Measurements from ENCODE around the gene DRAM1. TPM values are rescaled to one million over a fixed set of nuclear protein-coding genes. Genes with fewer than 3 reads are reported as not detected.

Gene DRAM1
- total RNA-seq, 1 experiment from 2014 or later, result 12.4 TPM

GRCh38 chr12:101929365-101930041, 52.1 kb downstream of the DRAM1 start:
- no peak overlapping the region for H3K27ac ChIP-seq
- no peak for DNase-seq (ENCODE audit: low read depth in 1 of 2, low spot score in 2 of 2)
- no peaks in the 10 kb centered on the region for H3K4me1 ChIP-seq (replicated peaks)
- H3K4me3 ChIP-seq, result no peak overlapping the region
- H3K9me3 ChIP-seq (replicated peaks), result no peaks in the 10 kb centered on the region
- H3K36me3 ChIP-seq, result no peaks in the 10 kb centered on the region
- no peaks in the 10 kb centered on the region; the same call in 1 of the 2 replicates for H3K27me3 ChIP-seq (replicated peaks)

GRCh38 chr12:101931498-101932326, 54.3 kb downstream of the DRAM1 start:
- no peaks in the 10 kb centered on the region for H3K36me3 ChIP-seq
- H3K9me3 ChIP-seq (replicated peaks), result no peaks in the 10 kb centered on the region
- no peaks in the 10 kb centered on the region for H3K4me1 ChIP-seq (replicated peaks)
- DNase-seq (ENCODE audit: low read depth in 1 of 2, low spot score in 2 of 2), result no peak
- no peaks in the 10 kb centered on the region; the same call in 1 of the 2 replicates for H3K27me3 ChIP-seq (replicated peaks)
- no peak overlapping the region for H3K4me3 ChIP-seq
- no peak overlapping the region for H3K27ac ChIP-seq

DNA sequence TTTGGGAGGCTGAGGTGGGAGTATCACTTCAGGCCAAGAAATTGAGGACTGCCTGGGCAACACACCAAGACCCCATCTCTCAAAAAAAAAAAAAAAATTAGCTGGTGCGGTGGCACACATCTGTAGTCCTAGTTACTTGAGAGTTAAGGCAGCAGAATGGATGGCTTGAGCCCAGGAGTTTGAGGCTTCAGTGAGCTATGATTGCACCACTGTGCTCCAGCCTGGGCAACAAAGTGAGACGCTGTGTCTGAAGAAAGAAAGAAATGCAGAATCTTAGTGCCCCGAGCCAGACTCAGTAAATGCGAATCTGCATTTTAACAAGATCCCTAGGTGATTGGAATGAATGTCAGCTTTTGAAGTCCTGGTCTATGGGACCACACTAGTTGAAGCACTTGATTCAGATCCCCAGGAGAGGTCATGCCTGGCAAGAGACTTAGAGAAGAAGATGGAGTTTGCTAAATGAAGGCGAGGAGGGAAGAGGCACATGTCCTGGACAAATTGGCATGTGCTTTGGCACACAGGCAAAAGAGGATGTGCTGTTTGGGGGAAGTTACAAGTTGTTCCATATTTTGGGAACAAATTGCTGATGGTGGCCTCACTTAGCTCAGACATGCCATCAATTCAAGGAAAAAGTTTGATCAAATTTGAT, 56.6 kb downstream of the DRAM1 start:
- H3K9me3 ChIP-seq (replicated peaks), result no peaks in the 10 kb centered on the region
- H3K4me1 ChIP-seq (replicated peaks), result no peaks in the 10 kb centered on the region
- no peak overlapping the region for H3K27ac ChIP-seq
- H3K36me3 ChIP-seq, result no peaks in the 10 kb centered on the region
- H3K27me3 ChIP-seq (replicated peaks), result no peaks in the 10 kb centered on the region; the same call in 1 of the 2 replicates
- no peak for DNase-seq (ENCODE audit: low read depth in 1 of 2, low spot score in 2 of 2)
- H3K4me3 ChIP-seq, result no peak overlapping the region

DNA sequence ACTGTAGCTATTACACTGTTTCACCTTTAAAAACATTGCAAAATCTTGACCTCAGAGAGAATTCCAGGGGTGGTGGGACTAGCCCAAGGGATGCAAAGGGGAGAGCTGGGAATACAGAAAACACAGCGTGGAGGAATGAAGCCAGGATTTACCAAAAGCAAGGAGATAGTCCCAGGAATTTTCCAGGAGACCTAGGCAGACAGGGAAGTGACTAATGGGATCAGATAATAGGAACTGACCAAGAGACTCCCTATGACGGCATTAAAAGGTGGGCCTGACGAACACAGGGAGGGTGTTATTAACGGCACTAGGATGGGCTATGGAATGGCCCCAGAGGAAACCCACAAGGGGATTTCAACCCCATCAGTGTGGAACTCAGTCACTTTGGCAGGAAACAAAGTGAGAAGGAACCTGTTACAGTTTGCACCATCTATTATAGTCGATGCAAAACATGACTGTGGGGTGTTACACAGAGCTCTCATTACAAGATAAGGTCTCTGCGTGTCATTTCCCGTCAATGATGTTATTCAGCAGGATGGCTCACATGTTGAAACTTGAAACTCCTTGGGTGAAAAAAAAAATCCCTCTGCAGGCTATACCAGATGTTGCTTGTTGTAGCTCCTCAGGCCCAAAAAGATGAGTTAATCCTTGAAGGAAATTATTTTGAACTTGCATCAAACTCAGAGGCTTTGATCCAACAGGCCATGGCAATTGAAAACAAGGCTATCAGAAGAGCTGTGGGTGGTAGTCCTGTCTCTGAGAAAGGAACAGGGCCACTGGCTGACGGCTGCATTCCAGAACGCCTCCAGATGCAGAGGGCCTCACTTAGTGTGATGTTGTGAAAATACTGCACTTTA, 58.7 kb downstream of the DRAM1 start:
- DNase-seq (ENCODE audit: low read depth in 1 of 2, low spot score in 2 of 2), result peak in 1 of 2 experiments; percentile 12
- H3K4me3 ChIP-seq, result no peak overlapping the region
- no peak overlapping the region for H3K27ac ChIP-seq
- no peaks in the 10 kb centered on the region for H3K9me3 ChIP-seq (replicated peaks)
- no peaks in the 10 kb centered on the region; the same call in 1 of the 2 replicates for H3K27me3 ChIP-seq (replicated peaks)
- H3K4me1 ChIP-seq (replicated peaks), result no peaks in the 10 kb centered on the region
- H3K36me3 ChIP-seq, result no peaks in the 10 kb centered on the region

DNA sequence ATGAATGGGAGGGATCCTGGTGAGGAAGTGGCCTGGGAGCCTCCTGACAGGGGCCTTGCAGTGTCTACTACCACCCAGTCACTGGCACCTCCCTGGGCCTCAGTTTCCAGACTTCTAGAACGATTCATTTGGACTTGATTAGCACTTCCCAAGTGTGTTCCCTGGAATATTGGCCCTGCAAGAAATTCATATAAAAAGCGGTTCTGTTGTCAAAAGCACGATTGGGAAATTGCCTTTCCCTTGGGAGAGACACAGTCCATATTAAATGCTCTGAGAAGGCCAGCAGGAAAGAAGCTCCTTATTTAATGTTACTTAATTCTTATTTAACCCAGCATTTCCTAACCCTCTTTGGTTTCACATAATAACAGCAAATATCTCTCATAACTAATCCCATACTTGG, 61.9 kb downstream of the DRAM1 start:
- H3K4me1 ChIP-seq (replicated peaks), result no peaks in the 10 kb centered on the region
- no peaks in the 10 kb centered on the region; the same call in none of the 2 replicates for H3K27me3 ChIP-seq (replicated peaks)

GRCh38 chr12:101939856-101940265, 62.5 kb downstream of the DRAM1 start:
- H3K27ac ChIP-seq, result no peak overlapping the region
- no peaks in the 10 kb centered on the region for H3K4me1 ChIP-seq (replicated peaks)
- H3K36me3 ChIP-seq, result no peaks in the 10 kb centered on the region
- DNase-seq (ENCODE audit: low read depth in 1 of 2, low spot score in 2 of 2), result peak; percentile 42 to 52
- no peaks in the 10 kb centered on the region; the same call in 1 of the 2 replicates for H3K27me3 ChIP-seq (replicated peaks)
- no peaks in the 10 kb centered on the region for H3K9me3 ChIP-seq (replicated peaks)
- H3K4me3 ChIP-seq, result no peak overlapping the region

More for the DNA sequence above, 61.9 kb downstream of the DRAM1 start:
- H3K27ac ChIP-seq, result no peak overlapping the region
- DNase-seq (ENCODE audit: low read depth in 1 of 2, low spot score in 2 of 2), result no peak
- no peak overlapping the region for H3K4me3 ChIP-seq
- no peaks in the 10 kb centered on the region for H3K36me3 ChIP-seq
- no peaks in the 10 kb centered on the region for H3K9me3 ChIP-seq (replicated peaks)

DNA sequence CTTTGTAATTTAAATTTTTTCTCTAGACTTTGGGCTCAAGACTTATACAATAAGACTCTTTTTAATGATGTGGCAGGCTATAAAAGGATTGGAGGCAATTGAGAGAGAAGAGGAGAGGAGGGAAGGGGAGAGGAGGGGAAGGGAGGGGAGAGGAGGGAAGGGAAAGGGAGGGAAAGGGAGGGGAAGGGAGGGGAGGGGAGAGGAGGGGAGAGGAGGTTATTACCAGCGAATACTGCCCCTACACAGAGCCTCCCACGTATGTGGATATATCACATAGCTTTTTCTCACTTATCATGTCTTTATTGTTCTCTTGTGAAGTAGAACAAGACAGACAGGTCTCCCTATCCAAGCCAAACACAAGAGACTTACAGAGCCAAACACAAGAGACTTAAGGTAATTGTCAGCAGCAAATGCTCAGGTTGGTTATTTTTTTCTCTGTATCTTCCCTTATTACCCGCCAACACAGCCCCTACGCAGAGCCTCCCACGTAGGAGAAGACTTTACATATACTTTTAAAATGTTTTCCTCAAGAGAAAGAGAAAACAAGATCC, 63.1 kb downstream of the DRAM1 start:
- Histone ChIP-seq H3K9me3 (replicated peaks) (no peaks in the 10 kb centered on the region), H3K36me3 (no peaks in the 10 kb centered on the region), H3K4me3 (no peak overlapping the region), H3K4me1 (replicated peaks) (peaks cover 1% of the 10 kb centered on the region; the same call in 1 of the 2 replicates), H3K27me3 (replicated peaks) (no peaks in the 10 kb centered on the region; the same call in 1 of the 2 replicates), H3K27ac (no peak overlapping the region)
- DNase-seq (ENCODE audit: low read depth in 1 of 2, low spot score in 2 of 2), result no peak

DNA sequence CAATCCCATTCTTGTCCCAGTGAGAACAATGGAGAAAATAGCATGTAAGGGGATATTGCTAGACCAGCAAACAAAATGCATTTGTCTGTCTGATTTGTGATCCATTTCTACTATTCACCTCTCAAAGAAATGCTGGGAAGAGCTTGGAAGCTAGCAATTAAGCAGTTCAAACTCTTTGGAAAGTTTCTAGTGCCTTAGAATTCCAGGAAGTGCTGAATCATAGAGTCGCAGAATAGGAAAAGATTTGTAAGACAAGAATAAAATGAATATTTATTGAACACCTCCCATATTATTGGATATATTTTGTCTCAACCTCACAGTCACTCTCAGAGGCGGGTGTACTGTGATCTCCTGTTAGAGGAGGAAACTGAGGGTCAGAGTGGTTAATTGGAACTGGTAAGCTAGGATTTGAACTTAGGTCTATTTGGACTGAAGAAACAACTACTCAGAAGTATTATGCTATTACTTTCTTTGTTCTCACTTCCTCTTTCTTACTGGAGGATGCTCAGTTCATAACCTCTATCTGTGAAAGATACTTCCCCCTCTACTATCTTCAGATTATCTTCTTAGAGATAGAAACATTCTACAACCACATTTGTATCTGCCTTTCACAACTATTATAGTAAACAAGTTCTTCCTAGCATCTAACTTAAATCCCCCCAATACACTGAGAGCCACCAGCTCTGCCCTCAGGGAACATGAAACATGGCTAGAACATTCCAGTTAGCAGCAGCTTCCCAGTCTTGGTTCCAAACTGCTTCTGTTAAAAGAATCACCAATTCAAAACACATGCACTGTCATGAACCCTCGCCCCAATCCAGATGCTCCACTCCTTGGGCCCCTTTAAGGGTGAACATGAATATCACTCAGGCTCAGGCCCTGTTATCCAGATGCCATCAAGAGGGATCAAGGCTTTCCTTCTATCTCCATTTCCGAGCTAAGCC, 64.2 kb downstream of the DRAM1 start:
- DNase-seq (ENCODE audit: low read depth in 1 of 2, low spot score in 2 of 2), result no peak
- H3K27ac ChIP-seq, result no peak overlapping the region
- H3K4me1 ChIP-seq (replicated peaks), result peaks cover 12% of the 10 kb centered on the region
- H3K36me3 ChIP-seq, result no peaks in the 10 kb centered on the region
- no peak overlapping the region for H3K4me3 ChIP-seq
- H3K9me3 ChIP-seq (replicated peaks), result no peaks in the 10 kb centered on the region
- no peaks in the 10 kb centered on the region; the same call in 1 of the 2 replicates for H3K27me3 ChIP-seq (replicated peaks)

DNA sequence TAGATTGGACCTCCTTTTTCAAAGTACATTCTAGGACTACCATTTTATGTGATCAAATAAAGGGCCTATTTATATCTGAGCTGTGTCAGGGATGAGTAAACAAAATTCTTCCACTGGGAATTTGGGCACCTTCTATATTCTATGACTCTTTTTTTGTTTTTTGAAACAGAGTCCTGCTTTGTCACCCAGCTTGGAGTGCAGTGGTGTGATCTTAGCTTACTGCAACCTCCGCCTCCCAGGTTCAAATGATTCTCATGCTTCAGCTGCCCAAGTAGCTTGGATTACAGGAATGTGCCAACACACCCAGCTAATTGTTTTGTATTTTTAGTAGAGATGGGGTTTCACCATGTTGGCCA, 64.8 kb downstream of the DRAM1 start:
- Histone ChIP-seq H3K9me3 (replicated peaks) (no peaks in the 10 kb centered on the region), H3K27me3 (replicated peaks) (no peaks in the 10 kb centered on the region; the same call in 1 of the 2 replicates), H3K4me1 (replicated peaks) (peaks cover 12% of the 10 kb centered on the region), H3K27ac (no peak overlapping the region), H3K36me3 (no peaks in the 10 kb centered on the region), H3K4me3 (no peak overlapping the region)
- DNase-seq (ENCODE audit: low read depth in 1 of 2, low spot score in 2 of 2), result no peak

GRCh38 chr12:101945369-101946232, 68.2 kb downstream of the DRAM1 start:
- Histone ChIP-seq H3K4me1 (replicated peaks) (peaks cover 12% of the 10 kb centered on the region), H3K4me3 (no peak overlapping the region), H3K27me3 (replicated peaks) (no peaks in the 10 kb centered on the region; the same call in 1 of the 2 replicates), H3K9me3 (replicated peaks) (no peaks in the 10 kb centered on the region), H3K36me3 (no peaks in the 10 kb centered on the region), H3K27ac (no peak overlapping the region)
- peak in 1 of 2 experiments; percentile 41 for DNase-seq (ENCODE audit: low read depth in 1 of 2, low spot score in 2 of 2)

- DNase-seq (ENCODE audit: low read depth in 1 of 2, low spot score in 2 of 2), result no peak
- Histone ChIP-seq H3K27ac (no peak overlapping the region), H3K36me3 (no peaks in the 10 kb centered on the region), H3K27me3 (replicated peaks) (no peaks in the 10 kb centered on the region; the same call in 1 of the 2 replicates), H3K9me3 (replicated peaks) (no peaks in the 10 kb centered on the region), H3K4me3 (no peak overlapping the region), H3K4me1 (replicated peaks) (peaks cover 12% of the 10 kb centered on the region)
Observed at GRCh38 chr12:101946233-101946611, 68.8 kb downstream of the DRAM1 start.

Data from SJSA1 (cell line).